Measurements from ENCODE around the gene SCAPER. TPM values are rescaled to one million over a fixed set of nuclear protein-coding genes. Genes with fewer than 3 reads are reported as not detected.

Gene SCAPER
- total RNA-seq, 1 experiment from 2014 or later = 7.4 TPM

GRCh38 chr15:76905855-76906254, 715 bp upstream of the SCAPER start:
- Histone ChIP-seq H3K79me2 (ENCODE audit: insufficient read depth, low read length) (no peaks in the 10 kb centered on the region), H3K27me3 (ENCODE audit: insufficient read depth, low read length) (no peaks in the 10 kb centered on the region; the same call in 1 of the 2 replicates), H3K56ac (ENCODE audit: insufficient read length, low read depth, low read length) (no peak overlapping the region), H2BK120ac (ENCODE audit: low read depth, low read length, poor library complexity, severe bottlenecking) (no peak overlapping the region), H3T11ph (ENCODE audit: low read length) (no peak overlapping the region), H3K9ac (ENCODE audit: extremely low read depth, insufficient read length, low read length) (no peak overlapping the region), H4K8ac (replicated peaks; ENCODE audit: insufficient read length, low read depth, low read length) (no peak overlapping the region), H2BK20ac (ENCODE audit: low read depth, low read length, poor library complexity, severe bottlenecking) (no peak overlapping the region), H3K27ac (ENCODE audit: insufficient read length, low read depth, low read length) (no peak overlapping the region), H3K23me2 (ENCODE audit: insufficient read length, low read depth, low read length, poor library complexity, severe bottlenecking) (peaks cover 9% of the 10 kb centered on the region), H2BK15ac (ENCODE audit: low read depth, low read length) (no peak overlapping the region), H4K20me1 (ENCODE audit: control insufficient read depth, insufficient read depth, insufficient read length) (no peaks in the 10 kb centered on the region), H3K4ac (ENCODE audit: low read depth, low read length) (no peak overlapping the region), H3K18ac (ENCODE audit: insufficient read length, low read depth, low read length) (no peak overlapping the region), H4K91ac (ENCODE audit: insufficient read length, low read depth, low read length) (no peak overlapping the region), H3K4me1 (ENCODE audit: insufficient read depth, low read length) (no peaks in the 10 kb centered on the region; the same call in 1 of the 2 replicates), H3K14ac (ENCODE audit: insufficient read depth, low read length) (no peak overlapping the region), H2BK5ac (ENCODE audit: insufficient read length, low read length) (no peak overlapping the region), H2BK12ac (ENCODE audit: insufficient read length, low read depth, low read length) (no peak overlapping the region), H2AFZ (ENCODE audit: low read length) (no peak overlapping the region), H3K23ac (ENCODE audit: insufficient read length, low read depth, low read length) (no peak overlapping the region), H2AK5ac (ENCODE audit: insufficient read length, low read length) (no peak overlapping the region), H3K9me3 (ENCODE audit: control insufficient read depth, low read depth, low read length) (no peaks in the 10 kb centered on the region), H4K5ac (ENCODE audit: insufficient read length, low read depth, low read length) (no peak overlapping the region), H3K4me2 (ENCODE audit: insufficient read depth, insufficient read length, low read length) (peak overlapping the region; percentile 65), H3K79me1 (ENCODE audit: insufficient read depth, low read depth, low read length, poor library complexity, severe bottlenecking) (no peaks in the 10 kb centered on the region)
- peaks cover 12 to 19% of the 10 kb centered on the region in 2 experiments for H3K4me1 Mint-ChIP-seq
- H3K4me3 Mint-ChIP-seq = peak overlapping the region; percentile 84 to 92
- DNase-seq = no peak
- H3K36me3 Mint-ChIP-seq (ENCODE audit: insufficient read depth in 1 of 3, low read depth in 3 of 3) = peaks cover 0 to 3% (median 0%) of the 10 kb centered on the region in 3 experiments; a peak in 1 of 7 replicates
- H3K27ac Mint-ChIP-seq = peak overlapping the region in 1 of 3 experiments; percentile 65; a peak in 1 of 7 replicates
- H3K27me3 Mint-ChIP-seq (ENCODE audit: low read depth) = peaks cover 48% of the 10 kb centered on the region
- WGBS (ENCODE audit: extremely low coverage, insufficient read length, low lambda C conversion rate) = no CpG with 5 or more reads among the region's 9 CpGs
- H3K9me3 Mint-ChIP-seq = peaks cover 0 to 3% of the 10 kb centered on the region in 2 experiments; a peak in 1 of 5 replicates
- no peak for TF ChIP-seq CTCF (conservative IDR thresholded peaks at IDR 0.05)

Measured in H9 (cell line).